ENCODE data around the gene FAAP100.
"Not testable (repeated sequence)": the region's sequence is repeated elsewhere in the genome, so short reads cannot be mapped to it uniquely, and the experiment has no call there.

The FAAP100 gene, protein sequence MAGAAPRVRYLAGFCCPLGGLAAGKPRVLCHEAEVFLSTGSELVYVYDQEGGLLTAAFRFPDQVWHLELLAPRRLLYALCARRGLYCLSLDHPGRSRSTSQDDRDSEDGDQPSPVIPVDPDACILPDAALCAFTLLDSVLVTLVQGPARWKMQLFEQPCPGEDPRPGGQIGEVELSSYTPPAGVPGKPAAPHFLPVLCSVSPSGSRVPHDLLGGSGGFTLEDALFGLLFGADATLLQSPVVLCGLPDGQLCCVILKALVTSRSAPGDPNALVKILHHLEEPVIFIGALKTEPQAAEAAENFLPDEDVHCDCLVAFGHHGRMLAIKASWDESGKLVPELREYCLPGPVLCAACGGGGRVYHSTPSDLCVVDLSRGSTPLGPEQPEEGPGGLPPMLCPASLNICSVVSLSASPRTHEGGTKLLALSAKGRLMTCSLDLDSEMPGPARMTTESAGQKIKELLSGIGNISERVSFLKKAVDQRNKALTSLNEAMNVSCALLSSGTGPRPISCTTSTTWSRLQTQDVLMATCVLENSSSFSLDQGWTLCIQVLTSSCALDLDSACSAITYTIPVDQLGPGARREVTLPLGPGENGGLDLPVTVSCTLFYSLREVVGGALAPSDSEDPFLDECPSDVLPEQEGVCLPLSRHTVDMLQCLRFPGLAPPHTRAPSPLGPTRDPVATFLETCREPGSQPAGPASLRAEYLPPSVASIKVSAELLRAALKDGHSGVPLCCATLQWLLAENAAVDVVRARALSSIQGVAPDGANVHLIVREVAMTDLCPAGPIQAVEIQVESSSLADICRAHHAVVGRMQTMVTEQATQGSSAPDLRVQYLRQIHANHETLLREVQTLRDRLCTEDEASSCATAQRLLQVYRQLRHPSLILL

DNA sequence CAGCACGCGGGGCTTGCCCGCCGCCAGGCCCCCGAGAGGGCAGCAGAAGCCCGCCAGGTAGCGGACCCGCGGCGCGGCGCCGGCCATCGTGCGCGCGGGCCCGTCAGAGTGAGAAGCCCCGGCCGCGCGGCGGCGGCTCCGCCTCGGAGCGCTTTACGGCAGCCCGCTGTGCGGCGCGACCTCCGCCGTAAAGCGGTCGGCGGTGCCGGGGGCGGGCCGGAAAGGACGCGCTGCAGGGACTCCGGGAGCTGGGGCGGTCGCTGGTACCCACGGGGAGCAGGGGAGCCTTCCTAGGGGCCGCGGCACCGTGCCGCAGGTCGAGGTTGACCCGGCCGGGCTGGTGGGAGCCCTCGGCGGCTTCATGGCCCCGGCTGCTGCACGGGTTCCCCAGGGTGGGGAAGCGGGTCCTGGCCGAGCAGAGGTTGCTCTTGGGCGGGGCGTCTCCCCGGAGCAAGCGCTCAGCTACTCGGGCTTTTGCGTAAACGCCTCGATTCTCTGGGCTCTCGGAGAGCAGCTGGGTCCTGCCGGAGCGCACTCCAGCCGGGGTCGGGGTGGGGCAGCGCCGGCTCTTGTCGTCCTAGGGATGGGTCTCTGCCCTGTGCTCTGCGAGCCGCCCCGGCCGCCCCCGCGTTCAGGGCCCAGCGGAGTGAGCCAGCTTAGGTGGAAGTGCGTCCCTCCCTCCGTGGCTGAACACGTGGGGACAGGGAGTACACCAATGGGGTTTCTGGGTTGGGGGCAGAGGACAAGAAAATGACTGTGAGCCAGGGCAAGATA is at the start of gene FAAP100:
Gene FAAP100, minus strand, starts transcription at position 110 of the 774 bp plus-strand sequence. Its CDS starts 23 bp downstream, at position 87.
- DNase-seq, result peak; percentile 55 to 72

GRCh38 chr17:81601525-81602120 is 49.5 kb upstream of the FAAP100 start:
- DNase-seq, result peak in 1 of 2 experiments; percentile 20

- no peak for DNase-seq
These were observed 47.8 kb upstream of the FAAP100 start for GRCh38 chr17:81599719-81600486.

- DNase-seq, result no peak
These were observed 41.1 kb upstream of the FAAP100 start for GRCh38 chr17:81593105-81593871.

- DNase-seq, result no peak
These were observed 39.8 kb upstream of the FAAP100 start for GRCh38 chr17:81591971-81592370.

GRCh38 chr17:81590121-81590520 is 38.0 kb upstream of the FAAP100 start:
- no peak for DNase-seq

DNA sequence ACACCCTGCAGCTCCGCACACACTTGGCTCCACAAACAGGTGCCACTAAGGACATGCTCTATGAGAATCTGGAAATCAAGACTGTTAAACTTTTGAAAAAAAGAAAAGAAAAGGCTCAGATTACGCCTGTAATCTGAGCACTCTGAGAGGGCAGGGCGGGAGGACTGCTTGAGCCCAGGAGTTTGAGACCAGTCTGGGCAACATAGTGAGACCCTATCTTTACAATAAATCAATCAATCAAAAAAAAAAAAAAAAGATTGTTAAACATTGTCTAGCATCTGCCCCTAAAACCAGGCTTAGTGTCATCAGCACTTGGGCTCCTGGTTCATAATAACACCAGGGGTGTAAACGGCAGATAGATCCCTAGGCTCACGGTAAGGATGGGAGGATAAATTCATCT is 37.5 kb upstream of the FAAP100 start:
- DNase-seq, result no peak

DNA sequence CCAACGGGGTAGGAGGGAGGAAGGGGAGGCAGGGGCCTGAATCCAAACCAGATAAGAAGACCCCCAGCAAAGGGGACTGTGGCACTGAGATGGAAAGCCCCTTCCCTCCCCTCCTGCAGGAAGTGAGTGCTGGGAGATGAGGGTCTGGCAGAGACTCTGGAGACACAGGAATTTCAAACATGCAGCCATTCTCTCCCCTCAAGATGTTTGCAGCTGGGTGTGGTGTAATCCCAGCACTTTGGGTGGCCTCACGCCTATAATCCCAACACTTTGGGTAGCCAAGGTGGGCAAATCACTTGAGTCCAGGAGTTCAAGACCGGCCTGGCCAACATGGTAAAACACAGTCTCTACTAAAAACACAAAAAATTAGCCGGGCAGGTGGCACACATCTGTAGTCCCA is 33.9 kb upstream of the FAAP100 start:
- no peak for DNase-seq

GRCh38 chr17:81584771-81585170 is 32.6 kb upstream of the FAAP100 start:
- not testable (repeated sequence) for DNase-seq

- DNase-seq, result no peak
These were observed 31.6 kb upstream of the FAAP100 start for GRCh38 chr17:81583589-81584342.

GRCh38 chr17:81582749-81583148 is 30.6 kb upstream of the FAAP100 start:
- DNase-seq, result no peak

- DNase-seq, result no peak
These were observed 30.2 kb upstream of the FAAP100 start for GRCh38 chr17:81582341-81582740.

DNA sequence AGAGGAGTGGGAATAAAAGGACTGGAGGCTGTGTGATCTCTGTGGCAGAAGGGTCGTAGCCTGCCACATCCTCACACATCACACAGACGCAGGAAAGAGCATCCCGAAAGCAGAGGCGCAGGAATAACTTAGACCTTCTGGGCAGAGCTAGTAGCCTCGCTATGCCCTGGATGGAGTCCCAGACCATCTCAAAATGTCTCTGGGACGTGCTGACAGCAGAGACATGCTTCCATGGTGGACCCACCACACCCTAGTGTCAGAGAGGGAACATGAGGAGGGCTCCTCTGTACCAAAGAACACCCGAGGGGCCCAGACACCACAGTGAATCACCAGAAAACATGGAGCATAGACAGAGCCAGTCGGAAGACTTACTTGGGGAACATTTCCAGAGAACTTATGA is 29.6 kb upstream of the FAAP100 start:
- DNase-seq, result no peak

- no peak for DNase-seq
These were observed 28.3 kb upstream of the FAAP100 start for GRCh38 chr17:81580481-81580880.

DNA sequence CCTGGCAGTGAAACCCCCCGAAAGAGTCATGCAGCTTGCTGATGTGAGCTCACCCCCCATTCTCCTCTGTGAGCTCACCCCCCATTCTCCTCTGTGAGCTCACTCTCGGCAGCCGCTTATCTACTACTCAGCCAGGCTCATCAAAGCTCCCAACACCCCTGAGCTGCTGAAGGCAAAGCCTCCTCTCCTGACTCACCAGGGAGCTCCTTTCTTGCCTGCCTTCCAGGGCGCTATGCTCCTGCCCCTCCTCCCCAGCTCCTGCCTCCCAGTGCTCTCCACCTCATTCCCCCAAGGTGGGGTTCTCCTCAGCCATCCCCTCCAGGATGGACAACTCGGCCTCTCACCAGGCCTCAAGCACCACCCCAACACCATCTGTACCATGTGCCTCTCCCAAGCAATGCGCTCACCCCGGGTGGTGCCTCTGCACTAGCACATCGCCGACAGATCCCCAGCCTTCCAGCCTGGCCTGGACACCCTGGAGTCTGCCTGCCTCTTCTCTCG is 27.7 kb upstream of the FAAP100 start:
- no peak for DNase-seq

GRCh38 chr17:81579298-81579697 is 27.1 kb upstream of the FAAP100 start:
- DNase-seq, result no peak

- no peak for DNase-seq
These were observed 26.5 kb upstream of the FAAP100 start for GRCh38 chr17:81578561-81579225.

- no peak for DNase-seq
These were observed 25.9 kb upstream of the FAAP100 start for GRCh38 chr17:81578038-81578441.

DNA sequence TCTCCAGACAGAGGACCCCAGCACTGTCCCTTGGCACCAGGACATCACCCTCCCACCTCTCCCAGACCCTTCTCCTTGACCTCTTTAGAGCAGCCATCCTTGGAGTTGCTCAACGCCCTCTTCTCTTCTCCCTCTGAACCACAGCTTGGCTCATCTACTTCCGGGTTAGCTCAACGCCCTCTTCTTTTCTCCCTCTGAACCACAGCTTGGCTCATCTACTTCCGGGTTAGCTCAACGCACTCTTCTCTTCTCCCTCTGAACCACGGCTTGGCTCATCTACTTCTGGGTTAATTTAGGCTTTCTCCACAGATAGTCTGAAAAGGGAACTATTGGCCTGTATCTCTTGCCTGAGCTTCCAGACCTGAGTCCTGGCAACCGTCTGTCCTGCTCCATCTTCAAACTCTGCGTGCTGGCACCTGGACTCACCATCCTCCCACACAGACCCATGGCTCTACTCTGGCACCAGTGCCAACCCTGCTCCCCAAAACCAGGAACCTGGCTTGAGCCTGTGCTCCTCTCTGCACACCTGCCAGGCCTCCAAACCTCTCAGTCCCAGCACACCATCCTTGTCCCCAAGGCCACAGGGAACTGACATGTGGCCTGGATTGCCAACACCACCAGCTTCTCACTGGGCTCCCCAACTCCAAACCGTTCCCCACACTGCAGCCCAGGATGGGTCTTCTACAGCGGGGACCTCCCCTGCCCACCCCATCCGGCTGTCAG is 25.3 kb upstream of the FAAP100 start:
- DNase-seq, result no peak

Data from NCI-H187 (cell line).